Testis (tissue), 3 donors: ENCODE measurements around the gene ARHGAP36. TPM values are rescaled to one million over a fixed set of nuclear protein-coding genes. Genes with fewer than 3 reads are reported as not detected.

Experiments
- DNase-seq: peaks from one replicate; pipeline ENCODE4 v3.0.0-alpha.2; 2019
- H3K27ac ChIP-seq, 2 donors: fragments of 200-600 bp; sonication (generic); one replicate each; pipeline ENCODE4 v1.5.1; 2019
- H3K27me3 ChIP-seq: fragments of 200-600 bp; sonication (generic); one replicate; pipeline ENCODE4 v1.5.1; 2019
- H3K36me3 ChIP-seq: fragments of 200-600 bp; sonication (generic); one replicate; pipeline ENCODE4 v1.5.1; 2017; ENCODE audit warnings: low read depth; ENCODE audit errors: missing control alignments
- H3K4me1 ChIP-seq: fragments of 200-600 bp; sonication (generic); one replicate; pipeline ENCODE4 v1.5.1; 2019
- H3K4me3 ChIP-seq, 2 donors: fragments of 200-600 bp; sonication (generic); one replicate each; pipeline ENCODE4 v1.5.1; 2017 to 2019
- H3K9me3 ChIP-seq: fragments of 200-600 bp; sonication (generic); one replicate; pipeline ENCODE4 v1.5.1; 2017
- POLR2A ChIP-seq: fragments of 450-650 bp; IDR thresholded peaks from one replicate; pipeline ENCODE4 v1.6.1; 2017; ENCODE audit warnings: antibody characterized with exemption, mild to moderate bottlenecking, moderate library complexity
- WGBS, 2 donors: methylation state at CpG; one replicate each; pipeline ENCODE4 v1.1.5; 2018; 5-methylcytosine and 5-hydroxymethylcytosine counted together
- intact Hi-C: fragments of 100-400 bp; cut with DNase I; formaldehyde crosslinking; loops from one replicate; pipeline ENCODE4 v1.15.1; 2023; ENCODE audit warnings: low total_unique reads
- polyA plus RNA-seq: library from polyadenylated mRNA; stranded (reverse); fragments of 350-450 nt; fragmentation: Illumina TruSeq; extraction: RNeasy Lipid Tissue Mini Kit (QIAGEN cat#74804); gene quantifications from one replicate; pipeline ENCODE4 v1.2.3, GENCODE V29; 2014; ENCODE audit warnings: low read depth, low replicate concordance; ENCODE audit not compliant: insufficient read depth
- total RNA-seq, 2 donors: library from RNA; depleted of rRNA; stranded (reverse); fragments of >200 nt; gene quantifications; one replicate each; pipeline ENCODE4 v1.2.3, GENCODE V29; 2016
- TF ChIP-seq, protein P1 (sequence below), 3 experiments: fragments of 450-650 bp in 2 of 3; fragments of 200-600 bp in 1 of 3; sonication (generic) in 1 of 3; IDR thresholded peaks; one replicate each; pipeline ENCODE4 v1.5.1; 2016 to 2019; ENCODE audit warnings: antibody characterized with exemption in 3 of 3, mild to moderate bottlenecking in 2 of 3, moderate library complexity in 1 of 3

ARHGAP36 gene
- total and polyA plus RNA-seq, 3 donors from 2014 or later: 1.2 to 3.2 (median 2.4) TPM

GRCh38 chrX:131081772-131082740 is 23.9 kb downstream of the ARHGAP36 start:
- no peak overlapping the region for H3K4me3 ChIP-seq
- no peak for DNase-seq
- intact Hi-C loops: no loop called here
- 0 to 1% methylated on average over 32 to 50 of the region's 75 CpGs for WGBS, 2 donors
- H3K27me3 ChIP-seq: no peaks in the 10 kb centered on the region
- no peak overlapping the region for H3K27ac ChIP-seq
- H3K9me3 ChIP-seq: no peaks in the 10 kb centered on the region
- no peaks in the 10 kb centered on the region for H3K36me3 ChIP-seq
- TF ChIP-seq POLR2A: no peak
- TF ChIP-seq, protein P1, sequence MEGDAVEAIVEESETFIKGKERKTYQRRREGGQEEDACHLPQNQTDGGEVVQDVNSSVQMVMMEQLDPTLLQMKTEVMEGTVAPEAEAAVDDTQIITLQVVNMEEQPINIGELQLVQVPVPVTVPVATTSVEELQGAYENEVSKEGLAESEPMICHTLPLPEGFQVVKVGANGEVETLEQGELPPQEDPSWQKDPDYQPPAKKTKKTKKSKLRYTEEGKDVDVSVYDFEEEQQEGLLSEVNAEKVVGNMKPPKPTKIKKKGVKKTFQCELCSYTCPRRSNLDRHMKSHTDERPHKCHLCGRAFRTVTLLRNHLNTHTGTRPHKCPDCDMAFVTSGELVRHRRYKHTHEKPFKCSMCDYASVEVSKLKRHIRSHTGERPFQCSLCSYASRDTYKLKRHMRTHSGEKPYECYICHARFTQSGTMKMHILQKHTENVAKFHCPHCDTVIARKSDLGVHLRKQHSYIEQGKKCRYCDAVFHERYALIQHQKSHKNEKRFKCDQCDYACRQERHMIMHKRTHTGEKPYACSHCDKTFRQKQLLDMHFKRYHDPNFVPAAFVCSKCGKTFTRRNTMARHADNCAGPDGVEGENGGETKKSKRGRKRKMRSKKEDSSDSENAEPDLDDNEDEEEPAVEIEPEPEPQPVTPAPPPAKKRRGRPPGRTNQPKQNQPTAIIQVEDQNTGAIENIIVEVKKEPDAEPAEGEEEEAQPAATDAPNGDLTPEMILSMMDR (IDR thresholded peaks at IDR 0.05): no peak
- no peaks in the 10 kb centered on the region for H3K4me1 ChIP-seq

DNA sequence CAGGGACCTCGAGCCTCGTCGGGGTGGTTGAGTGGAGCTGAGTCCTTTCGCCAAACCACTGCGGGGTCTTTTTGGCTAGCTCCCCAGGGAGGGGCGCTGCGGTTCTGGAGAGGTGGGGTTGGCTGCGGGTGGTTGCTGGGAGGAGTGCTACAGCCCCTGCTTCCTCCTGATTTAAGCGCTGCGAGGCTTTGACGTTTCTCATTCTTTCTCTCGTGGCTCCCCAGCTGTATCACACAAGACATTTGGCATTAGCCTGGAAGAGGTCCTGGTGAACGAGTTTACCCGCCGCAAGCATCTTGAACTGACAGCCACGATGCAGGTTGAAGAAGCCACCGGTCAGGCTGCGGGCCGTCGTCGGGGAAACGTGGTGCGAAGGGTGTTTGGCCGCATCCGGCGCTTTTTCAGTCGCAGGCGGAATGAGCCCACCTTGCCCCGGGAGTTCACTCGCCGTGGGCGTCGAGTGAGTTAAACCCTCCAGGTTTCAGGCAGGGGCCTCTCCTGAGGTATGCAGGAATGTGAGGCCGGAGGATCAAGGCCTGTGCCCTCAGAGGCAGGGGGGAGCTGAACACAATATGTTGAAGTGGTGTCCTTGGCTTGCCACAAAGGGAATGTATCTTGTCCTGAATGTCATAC is 25.5 kb downstream of the ARHGAP36 start:
- WGBS, 2 donors: 0% methylated on average over 1 to 6 of the region's 34 CpGs
- no peak for TF ChIP-seq POLR2A
- TF ChIP-seq, protein P1 (IDR thresholded peaks at IDR 0.05): no peak
- intact Hi-C loops: no loop called here
- Histone ChIP-seq H3K9me3 (no peaks in the 10 kb centered on the region), H3K4me1 (no peaks in the 10 kb centered on the region), H3K27ac (no peak overlapping the region), H3K4me3 (no peak overlapping the region), H3K36me3 (no peaks in the 10 kb centered on the region), H3K27me3 (no peaks in the 10 kb centered on the region)
- no peak for DNase-seq

DNA sequence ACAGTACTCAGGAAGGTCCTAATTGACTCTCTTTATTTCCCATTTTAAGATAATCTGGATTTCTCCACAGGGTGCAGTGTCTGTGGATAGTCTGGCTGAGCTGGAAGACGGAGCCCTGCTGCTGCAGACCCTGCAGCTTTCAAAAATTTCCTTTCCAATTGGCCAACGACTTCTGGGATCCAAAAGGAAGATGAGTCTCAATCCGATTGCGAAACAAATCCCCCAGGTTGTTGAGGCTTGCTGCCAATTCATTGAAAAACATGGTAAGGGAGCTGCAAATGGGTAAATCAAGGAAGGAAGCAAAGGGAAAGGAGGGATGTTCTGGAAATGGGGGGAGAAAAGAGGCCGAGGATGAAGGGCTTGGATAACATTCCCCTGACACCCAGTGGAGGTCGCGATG is 26.0 kb downstream of the ARHGAP36 start:
- no peaks in the 10 kb centered on the region for H3K4me1 ChIP-seq
- no peak for DNase-seq
- H3K27me3 ChIP-seq: no peaks in the 10 kb centered on the region
- no peak for TF ChIP-seq POLR2A
- TF ChIP-seq, protein P1 (IDR thresholded peaks at IDR 0.05): no peak
- no peak overlapping the region for H3K4me3 ChIP-seq
- WGBS, 2 donors: 9 to 10% methylated on average over 7 of the region's 7 CpGs
- H3K27ac ChIP-seq: no peak overlapping the region
- intact Hi-C loops: no loop called here
- H3K36me3 ChIP-seq: no peaks in the 10 kb centered on the region
- H3K9me3 ChIP-seq: no peaks in the 10 kb centered on the region

DNA sequence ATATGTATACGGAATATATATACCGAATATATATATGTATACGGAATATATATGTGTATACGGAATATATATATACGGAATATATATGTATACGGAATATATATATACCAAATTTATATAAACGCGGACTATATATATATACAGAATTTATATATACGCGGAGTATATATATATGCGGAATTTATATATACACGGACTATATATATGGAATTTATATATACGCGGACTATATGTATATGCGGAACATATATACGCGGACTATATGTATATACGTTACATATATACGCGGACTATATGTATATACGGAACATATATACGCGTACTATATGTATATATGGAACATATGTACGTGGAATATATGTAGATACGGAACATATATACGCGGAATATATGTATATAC is 78.6 kb downstream of the ARHGAP36 start:
- no peaks in the 10 kb centered on the region for H3K36me3 ChIP-seq
- no peaks in the 10 kb centered on the region for H3K4me1 ChIP-seq
- no peaks in the 10 kb centered on the region for H3K9me3 ChIP-seq
- TF ChIP-seq, protein P1 (IDR thresholded peaks at IDR 0.05): no peak
- TF ChIP-seq POLR2A: no peak
- no peak overlapping the region for H3K4me3 ChIP-seq
- no peaks in the 10 kb centered on the region for H3K27me3 ChIP-seq
- DNase-seq: no peak
- 67 to 79% methylated on average over 27 of the region's 27 CpGs for WGBS, 2 donors
- intact Hi-C loops: no loop called here
- no peak overlapping the region for H3K27ac ChIP-seq
